GM12878 (cell line): ENCODE measurements around the gene TBPL2. TPM values are rescaled to one million over a fixed set of nuclear protein-coding genes. Genes with fewer than 3 reads are reported as not detected.

Source experiments
- ATAC-seq: fragments of 200-7000 bp; cut with Tn5 transposase; 3 replicates; pipeline ENCODE4 v1.9.1; 2020; ENCODE audit warnings: mild to moderate bottlenecking, moderate library complexity
- BruUV-seq: library from RNA; stranded (reverse); fragments of 400-500 nt; replicated peaks from 2 replicates; lab custom pipeline; 2021; lab: Mats Ljungman, UMichigan
- CTCF ChIA-PET: fragments of 300-600 bp; sonication (Branson Sonifier 250); formaldehyde crosslinking; extraction: SDS; loops from one replicate; lab custom pipeline; 2021; ENCODE audit warnings: inconsistent platforms; lab: Yijun Ruan, JAX
- POLR2A ChIA-PET: fragments of 350-600 bp; formaldehyde crosslinking; extraction: SDS; loops from one replicate; lab custom pipeline; 2021; ENCODE audit warnings: inconsistent platforms; lab: Charles Lee
- RAD21 ChIA-PET: fragments of 300-600 bp; sonication (Branson Sonifier 250); formaldehyde crosslinking; loops from one replicate; lab custom pipeline; 2023; ENCODE audit warnings: antibody characterized with exemption; ENCODE audit not compliant: unreplicated experiment; lab: Charles Lee
- SMC1A ChIA-PET: fragments of 300-600 bp; sonication (Branson Sonifier 250); formaldehyde crosslinking; loops from one replicate; lab custom pipeline; 2023; ENCODE audit not compliant: unreplicated experiment, uncharacterized antibody; lab: Charles Lee
- DNase-seq: peaks from one replicate; pipeline ENCODE4 v3.0.0-alpha.2; 2011; ENCODE audit warnings: low read depth, low spot score
- FAIRE-seq: peaks from 3 replicates; lab custom pipeline; 2011; peaks lifted over from hg19 to GRCh38; lab: Jason Lieb, UNC
- H2AFZ ChIP-seq: 2 replicates; pipeline ENCODE4 v1.6.0; 2011; ENCODE audit warnings: low read depth, low read length, control low read depth; ENCODE audit not compliant: control insufficient read depth
- H3K27ac ChIP-seq: 2 replicates; pipeline ENCODE4 v1.5.1; 2011; ENCODE audit warnings: control low read depth; ENCODE audit not compliant: control insufficient read depth, insufficient read depth
- H3K27me3 ChIP-seq, 2 experiments: replicated peaks in 1 of 2; 2 replicates each; pipeline versions ENCODE4 v1.6.0 to v1.6.1; 2011; ENCODE audit warnings: low read length in 1 of 2; ENCODE audit not compliant: control insufficient read depth in 2 of 2, insufficient read depth in 2 of 2
- H3K36me3 ChIP-seq, 2 experiments: 2 replicates each; pipeline ENCODE4 v1.5.1; 2011; ENCODE audit warnings: low read length in 1 of 2; ENCODE audit not compliant: control insufficient read depth in 2 of 2, insufficient read depth in 2 of 2
- H3K4me1 ChIP-seq: 2 replicates; pipeline ENCODE4 v1.6.1; 2011; ENCODE audit warnings: mild to moderate bottlenecking, low read length, moderate library complexity, mixed read lengths; ENCODE audit not compliant: control insufficient read depth, insufficient read depth
- H3K4me2 ChIP-seq: 2 replicates; pipeline ENCODE4 v1.6.0; 2011; ENCODE audit warnings: control low read depth; ENCODE audit not compliant: control insufficient read depth, insufficient read depth
- H3K4me3 ChIP-seq: fragments of 200-600 bp; sonication (generic); 2 replicates; pipeline ENCODE4 v1.5.1; 2016
- H3K79me2 ChIP-seq: 2 replicates; pipeline ENCODE4 v1.6.0; 2011; ENCODE audit warnings: low read length; ENCODE audit not compliant: control insufficient read depth, insufficient read depth
- H3K9ac ChIP-seq: 2 replicates; pipeline ENCODE4 v1.8.0; 2011; ENCODE audit warnings: low read length, control low read depth, mixed read lengths; ENCODE audit not compliant: control insufficient read depth, insufficient read depth
- H3K9me3 ChIP-seq: replicated peaks from 3 replicates; pipeline ENCODE4 v1.5.1; 2011; ENCODE audit warnings: mild to moderate bottlenecking, low read length; ENCODE audit not compliant: control insufficient read depth, insufficient read depth
- H4K20me1 ChIP-seq: 2 replicates; pipeline ENCODE4 v1.6.0; 2011; ENCODE audit not compliant: control insufficient read depth, insufficient read depth
- ASH2L ChIP-seq: fragments of 300-600, 200-600 bp; sonication (generic); IDR thresholded peaks from 2 replicates; pipeline ENCODE4 v1.6.1; 2017; ENCODE audit warnings: low read depth, mild to moderate bottlenecking, borderline replicate concordance
- BMI1 ChIP-seq: fragments of 450-650 bp; IDR thresholded peaks from 2 replicates; pipeline ENCODE4 v1.6.1; 2016; ENCODE audit warnings: mild to moderate bottlenecking, moderate library complexity, borderline replicate concordance
- CHD1 ChIP-seq: IDR thresholded peaks from 2 replicates; pipeline ENCODE4 v1.6.1; 2012; ENCODE audit warnings: low read depth, low read length, improper control_type of control experiment
- EP300 ChIP-seq, 2 experiments: fragments of 150-350 bp in 1 of 2; IDR thresholded peaks; 2 replicates each; pipeline ENCODE4 v1.6.1; 2011 to 2012; ENCODE audit warnings: low read depth in 2 of 2, low read length in 2 of 2, borderline replicate concordance in 1 of 2, improper control_type of control experiment in 1 of 2, inconsistent platforms in 1 of 2; ENCODE audit not compliant: control insufficient read depth in 1 of 2
- FOXK2 ChIP-seq: fragments of 450-650 bp; IDR thresholded peaks from 2 replicates; pipeline ENCODE4 v1.6.1; 2017; ENCODE audit warnings: mild to moderate bottlenecking, moderate library complexity
- PML ChIP-seq: IDR thresholded peaks from 2 replicates; pipeline ENCODE4 v1.6.1; 2012; ENCODE audit warnings: low read length, inconsistent platforms
- RAD21 ChIP-seq: IDR thresholded peaks from 2 replicates; pipeline ENCODE4 v1.6.1; 2011; ENCODE audit warnings: mild to moderate bottlenecking, low read depth, low read length, moderate library complexity; ENCODE audit not compliant: insufficient read depth
- SP1 ChIP-seq: IDR thresholded peaks from one replicate; pipeline ENCODE4 v1.6.1; 2011; ENCODE audit warnings: low read depth, low read length
- SREBF1 ChIP-seq: IDR thresholded peaks from 2 replicates; pipeline ENCODE4 v1.6.1; 2012; ENCODE audit warnings: mild to moderate bottlenecking, low read length
- TCF3 ChIP-seq: IDR thresholded peaks from 2 replicates; pipeline ENCODE4 v1.6.1; 2012; ENCODE audit warnings: low read depth, mild to moderate bottlenecking, low read length, borderline replicate concordance; ENCODE audit not compliant: insufficient read depth
- ZNF384 ChIP-seq: IDR thresholded peaks from 2 replicates; pipeline ENCODE4 v1.6.1; 2012; ENCODE audit warnings: low read depth, mild to moderate bottlenecking, low read length, improper control_type of control experiment, borderline replicate concordance
- ZSCAN29 ChIP-seq: fragments of 450-650 bp; IDR thresholded peaks from 2 replicates; pipeline ENCODE4 v1.6.1; 2017; ENCODE audit warnings: mild to moderate bottlenecking, moderate library complexity
- WGBS: methylation state at CpG from one replicate; pipeline ENCODE4 v1.1.6; 2016; ENCODE audit warnings: low lambda C conversion rate; ENCODE audit not compliant: insufficient replicate concordance, insufficient coverage; ENCODE audit errors: missing lambda C conversion rate; 5-methylcytosine and 5-hydroxymethylcytosine counted together
- in situ Hi-C: fragments of 300-500 bp; cut with MboI; formaldehyde crosslinking; loops from 9 replicates; pipeline ENCODE4 v1.14.3; 2018; ENCODE audit warnings: mixed read lengths
- intact Hi-C: fragments of 100-400 bp; cut with micrococcal nuclease; formaldehyde crosslinking; loops from one replicate; pipeline ENCODE4 v1.14.2; 2022; ENCODE audit not compliant: unreplicated experiment
- polyA plus RNA-seq, 11 experiments: library from polyadenylated mRNA; depleted of rRNA in 4 of 11; unstranded in 6 of 11; stranded (reverse) in 5 of 11; fragments of >200 nt; fragmentation: Nextera tagmentation in 4 of 11; fragmentation: Illumina TruSeq in 1 of 11; extraction: Ambion mirVana in 4 of 11; extraction: Trizol in 1 of 11; gene quantifications; 1 replicate in 1 of 11; 2 replicates in 10 of 11; pipeline versions ENCODE4 v1.2.1 to v1.2.3, GENCODE V29; 2011 to 2016; ENCODE audit warnings: inconsistent platforms in 2 of 11, missing spikeins in 2 of 11, low read depth in 1 of 11
- total RNA-seq, 4 experiments: library from RNA; depleted of rRNA in 3 of 4; stranded (reverse); fragments of >200 nt in 3 of 4; fragmentation: Illumina TruSeq in 1 of 4; extraction: Trizol in 1 of 4; gene quantifications; 2 replicates each; pipeline versions ENCODE4 v1.2.1 to v1.2.3, GENCODE V29; 2013 to 2021
- TF ChIP-seq, protein P1 (sequence below): fragments of 450-650 bp; IDR thresholded peaks from 2 replicates; pipeline ENCODE4 v1.6.1; 2017; ENCODE audit warnings: mild to moderate bottlenecking, moderate library complexity
- TF ChIP-seq, protein P2 (sequence below): fragments of 450-650 bp; IDR thresholded peaks from 2 replicates; pipeline ENCODE4 v1.6.1; 2017; ENCODE audit warnings: mild to moderate bottlenecking
- TF ChIP-seq, protein P3 (sequence below): fragments of 450-650 bp; IDR thresholded peaks from 2 replicates; pipeline ENCODE4 v1.6.1; 2016; ENCODE audit warnings: mild to moderate bottlenecking, moderate library complexity, borderline replicate concordance

The TBPL2 gene
- total and polyA plus RNA-seq, 10 of the 15 experiments (the other 5 are each of a cell fraction or from before 2014, with no cell fraction given) = 0.41 TPM; not detected in 9

DNA sequence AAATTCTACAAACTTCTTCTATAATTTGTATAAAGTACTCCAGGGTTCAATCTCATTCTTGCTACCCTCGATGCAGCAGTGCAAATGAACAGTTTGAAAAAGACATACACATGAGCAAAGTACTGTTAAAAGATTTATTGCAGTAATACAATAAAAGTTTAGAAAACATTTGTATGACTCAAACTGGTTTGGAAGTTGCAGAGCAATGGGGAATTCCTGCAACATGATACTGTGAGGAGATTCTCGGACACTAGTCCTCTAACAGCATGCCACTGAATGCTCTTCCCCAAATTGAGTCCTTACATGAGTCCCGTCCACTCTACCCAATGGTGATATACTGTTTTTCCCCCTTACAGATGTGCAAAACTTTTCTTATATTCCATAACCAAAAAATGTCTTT, 74.1 kb downstream of the TBPL2 start:
- SMC1A ChIA-PET = interaction anchor here (1.0 to 1.5 kb wide), 3 partner anchors 9 to 109 kb away, joined by 3 to 9 read pairs (median 3); no protein-coding TSS in a partner anchor
- no peak for FAIRE-seq
- peaks cover 0 to 8% of the 10 kb centered on the region in 2 experiments; a peak in 1 of 4 replicates for H3K36me3 ChIP-seq
- in situ Hi-C loops = no loop called here
- no peaks in the 10 kb centered on the region for H3K79me2 ChIP-seq
- H3K4me1 ChIP-seq = no peaks in the 10 kb centered on the region
- H2AFZ ChIP-seq = no peak overlapping the region
- CTCF ChIA-PET = interaction anchor here (4.1 kb wide), 1 partner anchor 11 kb away, joined by 28 read pairs; no protein-coding TSS in a partner anchor
- RAD21 ChIA-PET = no interaction called here
- no peaks in the 10 kb centered on the region for H4K20me1 ChIP-seq
- H3K4me3 ChIP-seq = no peak overlapping the region
- POLR2A ChIA-PET = no interaction called here
- intact Hi-C loops = no loop called here
- no peak overlapping the region for H3K4me2 ChIP-seq
- no peak for DNase-seq
- no peaks in the 10 kb centered on the region for H3K9me3 ChIP-seq
- H3K27me3 ChIP-seq = no peaks in the 10 kb centered on the region
- WGBS = 100% methylated on average over 3 of the region's 3 CpGs
- BruUV-seq = no TSS peak
- H3K27ac ChIP-seq = no peak overlapping the region
- no peak overlapping the region for H3K9ac ChIP-seq
- ATAC-seq = no peak
- no peak for TF ChIP-seq CHD1
- no peak for TF ChIP-seq SP1
- no peak for TF ChIP-seq SREBF1
- TF ChIP-seq TCF3 = no peak
- TF ChIP-seq ASH2L = no peak
- TF ChIP-seq RAD21 = no peak
- no peak for TF ChIP-seq PML
- TF ChIP-seq, protein P1, sequence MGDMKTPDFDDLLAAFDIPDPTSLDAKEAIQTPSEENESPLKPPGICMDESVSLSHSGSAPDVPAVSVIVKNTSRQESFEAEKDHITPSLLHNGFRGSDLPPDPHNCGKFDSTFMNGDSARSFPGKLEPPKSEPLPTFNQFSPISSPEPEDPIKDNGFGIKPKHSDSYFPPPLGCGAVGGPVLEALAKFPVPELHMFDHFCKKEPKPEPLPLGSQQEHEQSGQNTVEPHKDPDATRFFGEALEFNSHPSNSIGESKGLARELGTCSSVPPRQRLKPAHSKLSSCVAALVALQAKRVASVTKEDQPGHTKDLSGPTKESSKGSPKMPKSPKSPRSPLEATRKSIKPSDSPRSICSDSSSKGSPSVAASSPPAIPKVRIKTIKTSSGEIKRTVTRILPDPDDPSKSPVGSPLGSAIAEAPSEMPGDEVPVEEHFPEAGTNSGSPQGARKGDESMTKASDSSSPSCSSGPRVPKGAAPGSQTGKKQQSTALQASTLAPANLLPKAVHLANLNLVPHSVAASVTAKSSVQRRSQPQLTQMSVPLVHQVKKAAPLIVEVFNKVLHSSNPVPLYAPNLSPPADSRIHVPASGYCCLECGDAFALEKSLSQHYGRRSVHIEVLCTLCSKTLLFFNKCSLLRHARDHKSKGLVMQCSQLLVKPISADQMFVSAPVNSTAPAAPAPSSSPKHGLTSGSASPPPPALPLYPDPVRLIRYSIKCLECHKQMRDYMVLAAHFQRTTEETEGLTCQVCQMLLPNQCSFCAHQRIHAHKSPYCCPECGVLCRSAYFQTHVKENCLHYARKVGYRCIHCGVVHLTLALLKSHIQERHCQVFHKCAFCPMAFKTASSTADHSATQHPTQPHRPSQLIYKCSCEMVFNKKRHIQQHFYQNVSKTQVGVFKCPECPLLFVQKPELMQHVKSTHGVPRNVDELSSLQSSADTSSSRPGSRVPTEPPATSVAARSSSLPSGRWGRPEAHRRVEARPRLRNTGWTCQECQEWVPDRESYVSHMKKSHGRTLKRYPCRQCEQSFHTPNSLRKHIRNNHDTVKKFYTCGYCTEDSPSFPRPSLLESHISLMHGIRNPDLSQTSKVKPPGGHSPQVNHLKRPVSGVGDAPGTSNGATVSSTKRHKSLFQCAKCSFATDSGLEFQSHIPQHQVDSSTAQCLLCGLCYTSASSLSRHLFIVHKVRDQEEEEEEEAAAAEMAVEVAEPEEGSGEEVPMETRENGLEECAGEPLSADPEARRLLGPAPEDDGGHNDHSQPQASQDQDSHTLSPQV = no peak
- TF ChIP-seq, protein P2, sequence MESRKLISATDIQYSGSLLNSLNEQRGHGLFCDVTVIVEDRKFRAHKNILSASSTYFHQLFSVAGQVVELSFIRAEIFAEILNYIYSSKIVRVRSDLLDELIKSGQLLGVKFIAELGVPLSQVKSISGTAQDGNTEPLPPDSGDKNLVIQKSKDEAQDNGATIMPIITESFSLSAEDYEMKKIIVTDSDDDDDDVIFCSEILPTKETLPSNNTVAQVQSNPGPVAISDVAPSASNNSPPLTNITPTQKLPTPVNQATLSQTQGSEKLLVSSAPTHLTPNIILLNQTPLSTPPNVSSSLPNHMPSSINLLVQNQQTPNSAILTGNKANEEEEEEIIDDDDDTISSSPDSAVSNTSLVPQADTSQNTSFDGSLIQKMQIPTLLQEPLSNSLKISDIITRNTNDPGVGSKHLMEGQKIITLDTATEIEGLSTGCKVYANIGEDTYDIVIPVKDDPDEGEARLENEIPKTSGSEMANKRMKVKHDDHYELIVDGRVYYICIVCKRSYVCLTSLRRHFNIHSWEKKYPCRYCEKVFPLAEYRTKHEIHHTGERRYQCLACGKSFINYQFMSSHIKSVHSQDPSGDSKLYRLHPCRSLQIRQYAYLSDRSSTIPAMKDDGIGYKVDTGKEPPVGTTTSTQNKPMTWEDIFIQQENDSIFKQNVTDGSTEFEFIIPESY = no peak
- TF ChIP-seq BMI1 = no peak
- TF ChIP-seq, protein P3, sequence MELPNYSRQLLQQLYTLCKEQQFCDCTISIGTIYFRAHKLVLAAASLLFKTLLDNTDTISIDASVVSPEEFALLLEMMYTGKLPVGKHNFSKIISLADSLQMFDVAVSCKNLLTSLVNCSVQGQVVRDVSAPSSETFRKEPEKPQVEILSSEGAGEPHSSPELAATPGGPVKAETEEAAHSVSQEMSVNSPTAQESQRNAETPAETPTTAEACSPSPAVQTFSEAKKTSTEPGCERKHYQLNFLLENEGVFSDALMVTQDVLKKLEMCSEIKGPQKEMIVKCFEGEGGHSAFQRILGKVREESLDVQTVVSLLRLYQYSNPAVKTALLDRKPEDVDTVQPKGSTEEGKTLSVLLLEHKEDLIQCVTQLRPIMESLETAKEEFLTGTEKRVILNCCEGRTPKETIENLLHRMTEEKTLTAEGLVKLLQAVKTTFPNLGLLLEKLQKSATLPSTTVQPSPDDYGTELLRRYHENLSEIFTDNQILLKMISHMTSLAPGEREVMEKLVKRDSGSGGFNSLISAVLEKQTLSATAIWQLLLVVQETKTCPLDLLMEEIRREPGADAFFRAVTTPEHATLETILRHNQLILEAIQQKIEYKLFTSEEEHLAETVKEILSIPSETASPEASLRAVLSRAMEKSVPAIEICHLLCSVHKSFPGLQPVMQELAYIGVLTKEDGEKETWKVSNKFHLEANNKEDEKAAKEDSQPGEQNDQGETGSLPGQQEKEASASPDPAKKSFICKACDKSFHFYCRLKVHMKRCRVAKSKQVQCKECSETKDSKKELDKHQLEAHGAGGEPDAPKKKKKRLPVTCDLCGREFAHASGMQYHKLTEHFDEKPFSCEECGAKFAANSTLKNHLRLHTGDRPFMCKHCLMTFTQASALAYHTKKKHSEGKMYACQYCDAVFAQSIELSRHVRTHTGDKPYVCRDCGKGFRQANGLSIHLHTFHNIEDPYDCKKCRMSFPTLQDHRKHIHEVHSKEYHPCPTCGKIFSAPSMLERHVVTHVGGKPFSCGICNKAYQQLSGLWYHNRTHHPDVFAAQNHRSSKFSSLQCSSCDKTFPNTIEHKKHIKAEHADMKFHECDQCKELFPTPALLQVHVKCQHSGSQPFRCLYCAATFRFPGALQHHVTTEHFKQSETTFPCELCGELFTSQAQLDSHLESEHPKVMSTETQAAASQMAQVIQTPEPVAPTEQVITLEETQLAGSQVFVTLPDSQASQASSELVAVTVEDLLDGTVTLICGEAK = no peak
- TF ChIP-seq ZNF384 = no peak
- no peak for TF ChIP-seq EP300 (IDR thresholded peaks at IDR 0.05; ENCODE audit: borderline replicate concordance in 1 of 2, control insufficient read depth in 1 of 2, low read depth in 2 of 2, low read length in 2 of 2)
- TF ChIP-seq ZSCAN29 = no peak
- TF ChIP-seq FOXK2 = no peak
